Uterus (tissue), 2 donors: ENCODE measurements around the gene FBXL13.

ENCODE experiments used
- CTCF ChIP-seq, 4 experiments: fragments of 200-600 bp in 2 of 4; fragments of 450-650 bp in 2 of 4; sonication (generic) in 2 of 4; IDR thresholded peaks; one replicate each; pipeline ENCODE4 v1.5.1; 2016 to 2019; ENCODE audit warnings: antibody characterized with exemption in 4 of 4, mild to moderate bottlenecking in 2 of 4, moderate library complexity in 1 of 4
- POLR2A ChIP-seq, 2 donors: fragments of 450-650 bp; IDR thresholded peaks; one replicate each; pipeline ENCODE4 v1.6.1; 2016; ENCODE audit warnings: antibody characterized with exemption in 2 of 2, mild to moderate bottlenecking in 1 of 2, moderate library complexity in 1 of 2

GRCh38 chr7:102874966-102875365 lies 199.6 kb downstream of the FBXL13 start:
- TF ChIP-seq CTCF (IDR thresholded peaks at IDR 0.05) (no peak), POLR2A (IDR thresholded peaks at IDR 0.05) (no peak)
